GM12892 (cell line): ENCODE data around the gene DNAJC18.

Experiments
- DNase-seq: peaks from one replicate; pipeline ENCODE4 v3.0.0; 2011; ENCODE audit not compliant: insufficient read length
- FAIRE-seq: peaks from 2 replicates; lab custom pipeline; 2011; peaks lifted over from hg19 to GRCh38; lab: Jason Lieb, UNC
- POLR2A ChIP-seq: IDR thresholded peaks from 2 replicates; pipeline ENCODE4 v1.6.1; 2011; ENCODE audit warnings: low read depth, low read length, control low read depth
- POLR2AphosphoS5 ChIP-seq: IDR thresholded peaks from 2 replicates; pipeline ENCODE4 v1.6.1; 2011; ENCODE audit warnings: low read depth, low read length, control low read depth
- TAF1 ChIP-seq: IDR thresholded peaks from 2 replicates; pipeline ENCODE4 v1.6.1; 2011; ENCODE audit warnings: low read depth, mild to moderate bottlenecking, control low read depth, low read length, borderline replicate concordance

DNAJC18 gene

GRCh38 chr5:139458580-139459407, 19.5 kb upstream of the DNAJC18 start:
- DNase-seq, result peak; percentile 63
- TF ChIP-seq POLR2AphosphoS5 (no peak), TAF1 (no peak), POLR2A (no peak)
- FAIRE-seq, result peak; percentile 89

- TF ChIP-seq POLR2AphosphoS5 (no peak), TAF1 (no peak), POLR2A (no peak)
- no peak for FAIRE-seq
These were observed 18.5 kb upstream of the DNAJC18 start for GRCh38 chr5:139457653-139458306.

GRCh38 chr5:139457241-139457640, 17.9 kb upstream of the DNAJC18 start:
- TF ChIP-seq TAF1, result no peak
- DNase-seq (no peak), FAIRE-seq (no peak)

More at GRCh38 chr5:139457653-139458306, 18.5 kb upstream of the DNAJC18 start:
- DNase-seq, result no peak

- no peak for DNase-seq
- TF ChIP-seq POLR2AphosphoS5 (no peak), POLR2A (no peak), TAF1 (no peak)
- no peak for FAIRE-seq
These were observed 17.5 kb upstream of the DNAJC18 start for GRCh38 chr5:139456776-139457175.

GRCh38 chr5:139454568-139455290, 15.4 kb upstream of the DNAJC18 start:
- DNase-seq (no peak), FAIRE-seq (no peak)
- no peak for TF ChIP-seq POLR2A
- no peak for TF ChIP-seq POLR2AphosphoS5
- no peak for TF ChIP-seq TAF1

DNA sequence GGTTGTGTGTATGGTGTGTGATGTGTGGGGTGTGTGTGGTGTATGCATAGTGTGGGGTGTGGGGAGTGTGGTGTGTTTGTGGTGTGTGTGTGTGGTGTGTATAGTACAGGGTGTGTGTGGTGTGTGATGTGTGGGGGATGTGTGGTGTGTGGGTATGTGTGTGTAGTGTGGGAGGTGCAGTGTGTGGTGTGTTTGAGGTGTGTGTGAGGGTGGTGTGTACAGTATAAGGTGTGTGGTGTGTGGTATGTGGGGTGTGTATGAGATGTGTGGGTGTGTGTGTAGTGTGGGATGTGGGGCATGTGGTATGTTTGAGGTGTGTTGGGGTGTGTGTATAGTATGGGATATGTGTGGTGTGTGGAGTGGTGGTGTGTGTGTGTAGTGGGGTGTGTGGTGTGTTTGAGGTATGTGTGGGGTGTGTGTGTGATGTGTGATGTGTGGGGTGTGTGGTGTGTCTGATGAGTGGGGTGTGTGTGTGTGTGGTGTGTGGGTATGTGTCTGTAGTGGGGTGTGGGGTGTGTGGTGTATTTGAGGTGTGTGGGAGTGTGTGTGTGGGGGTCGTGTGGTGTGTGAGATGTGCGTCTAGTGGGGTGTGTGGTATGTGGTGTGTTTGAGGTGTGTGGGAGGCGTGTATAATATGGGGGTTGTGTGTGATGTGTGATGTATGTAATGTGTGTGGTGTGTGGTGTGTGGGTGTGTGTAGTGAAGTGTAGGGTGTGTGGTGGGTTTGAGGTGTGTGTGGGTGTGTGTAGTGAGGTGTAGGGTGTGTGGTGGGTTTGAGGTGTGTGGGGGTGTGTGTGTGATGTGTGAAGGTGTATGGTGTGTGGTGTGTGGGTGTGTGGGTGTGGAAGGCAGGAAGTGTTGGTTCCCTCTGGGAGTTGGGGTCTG, 14.6 kb upstream of the DNAJC18 start:
- no peak for DNase-seq
- FAIRE-seq, result no peak

DNA sequence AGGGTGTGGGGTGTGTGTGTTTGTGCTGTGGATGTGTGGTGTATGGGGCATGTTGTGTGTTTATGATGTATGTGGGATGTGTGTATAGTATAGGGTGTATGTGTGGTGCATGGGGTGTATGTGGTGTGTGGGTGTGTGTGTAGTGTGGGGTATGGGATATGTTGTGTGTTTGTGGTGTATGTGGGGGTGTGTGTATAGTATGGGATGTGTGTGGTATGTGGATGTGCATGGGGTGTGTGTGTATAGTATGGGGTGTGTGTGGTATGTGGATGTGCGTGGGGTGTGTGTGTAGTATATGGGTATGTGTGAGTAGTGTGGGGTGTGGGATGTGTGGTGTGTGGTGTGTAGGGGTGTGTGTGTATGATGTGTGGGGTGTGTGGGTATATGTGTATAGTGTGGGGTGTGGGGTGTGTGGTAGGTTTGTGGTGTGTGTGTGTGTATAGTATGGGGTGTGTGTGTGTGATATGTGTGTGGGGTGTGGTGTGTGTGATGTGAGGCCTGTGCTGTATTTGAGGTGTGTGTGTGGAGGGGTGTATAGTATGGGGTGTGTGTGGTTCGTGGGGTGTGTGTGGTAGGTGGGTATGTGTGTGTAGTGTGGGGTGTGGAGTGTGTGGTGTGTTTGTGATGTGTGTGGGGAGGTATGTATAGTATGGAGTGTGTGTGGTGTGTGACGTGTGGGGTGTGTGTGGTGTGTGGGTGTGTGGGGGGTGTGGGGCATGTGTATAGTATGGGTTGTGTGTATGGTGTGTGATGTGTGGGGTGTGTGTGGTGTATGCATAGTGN, 12.7 kb upstream of the DNAJC18 start:
- TF ChIP-seq POLR2A (no peak), POLR2AphosphoS5 (no peak), TAF1 (no peak)
- no peak for DNase-seq
- FAIRE-seq, result no peak

More for the DNA sequence above, 14.6 kb upstream of the DNAJC18 start:
- no peak for TF ChIP-seq POLR2AphosphoS5
- TF ChIP-seq POLR2A, result no peak
- TF ChIP-seq TAF1, result no peak

DNA sequence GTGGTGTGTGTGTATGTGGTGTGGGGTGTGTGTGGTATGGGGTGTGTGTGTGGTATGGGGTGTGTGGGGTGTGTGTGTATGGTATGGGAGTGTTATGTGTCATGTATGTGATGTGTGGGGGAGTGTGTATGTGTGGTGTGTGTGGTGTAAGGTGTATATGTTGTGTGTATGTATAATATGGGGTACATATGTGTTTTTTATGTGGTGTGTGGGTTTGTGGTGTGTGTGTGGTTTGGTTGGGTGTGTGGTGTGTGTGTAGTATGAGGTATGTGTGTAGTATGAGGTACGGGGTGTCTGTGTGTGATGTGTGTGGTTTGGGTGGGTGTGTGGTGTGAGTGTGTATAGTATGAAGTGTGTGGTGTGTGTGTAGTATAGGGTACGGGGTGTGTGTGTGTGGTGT, 11.9 kb upstream of the DNAJC18 start:
- no peak for FAIRE-seq
- TF ChIP-seq POLR2A (no peak), TAF1 (no peak), POLR2AphosphoS5 (no peak)
- no peak for DNase-seq

- no peak for TF ChIP-seq POLR2AphosphoS5
- TF ChIP-seq TAF1, result no peak
- no peak for TF ChIP-seq POLR2A
- peak; percentile 91 for FAIRE-seq
- no peak for DNase-seq
These were observed 7.8 kb upstream of the DNAJC18 start for GRCh38 chr5:139446956-139447779.
